Measurements from ENCODE around the gene ZSCAN12.
A peak's percentile ranks its signal among the peaks of the same experiment; 100 is the strongest.
"Not testable (repeated sequence)": the region's sequence is repeated elsewhere in the genome, so short reads cannot be mapped to it uniquely, and the experiment has no call there.

The ZSCAN12 gene

GRCh38 chr6:28393912-28394662 is 5.5 kb downstream of the ZSCAN12 start:
- DNase-seq (ENCODE audit: low spot score) = no peak

- no peak for DNase-seq (ENCODE audit: low spot score)
These were observed 8.9 kb downstream of the ZSCAN12 start for GRCh38 chr6:28390688-28391087.

GRCh38 chr6:28384143-28384533 is 15.4 kb downstream of the ZSCAN12 start:
- no peak for DNase-seq (ENCODE audit: low spot score)

- peak; percentile 28 for DNase-seq (ENCODE audit: low spot score)
These were observed 16.1 kb downstream of the ZSCAN12 start for GRCh38 chr6:28383235-28384142.

GRCh38 chr6:28380381-28380780 is 19.2 kb downstream of the ZSCAN12 start:
- no peak for DNase-seq (ENCODE audit: low spot score)

GRCh38 chr6:28378644-28379043 is 20.9 kb downstream of the ZSCAN12 start:
- no peak for DNase-seq (ENCODE audit: low spot score)

- no peak for DNase-seq (ENCODE audit: low spot score)
These were observed 21.7 kb downstream of the ZSCAN12 start for GRCh38 chr6:28377879-28378278.

GRCh38 chr6:28373925-28374324 is 25.6 kb downstream of the ZSCAN12 start:
- DNase-seq (ENCODE audit: low spot score) = no peak

- no peak for DNase-seq (ENCODE audit: low spot score)
These were observed 27.7 kb downstream of the ZSCAN12 start for GRCh38 chr6:28371706-28372451.

GRCh38 chr6:28371280-28371679 is 28.3 kb downstream of the ZSCAN12 start:
- DNase-seq (ENCODE audit: low spot score) = no peak

- no peak for DNase-seq (ENCODE audit: low spot score)
These were observed 29.1 kb downstream of the ZSCAN12 start for GRCh38 chr6:28370440-28370839.

GRCh38 chr6:28369463-28369862 is 30.1 kb downstream of the ZSCAN12 start:
- DNase-seq (ENCODE audit: low spot score) = no peak

- no peak for DNase-seq (ENCODE audit: low spot score)
These were observed 31.0 kb downstream of the ZSCAN12 start for GRCh38 chr6:28368522-28368921.

GRCh38 chr6:28365590-28365989 is 34.0 kb downstream of the ZSCAN12 start:
- not testable (repeated sequence) for DNase-seq (ENCODE audit: low spot score)

- DNase-seq (ENCODE audit: low spot score) = no peak
These were observed 38.6 kb downstream of the ZSCAN12 start for GRCh38 chr6:28360961-28361360.

GRCh38 chr6:28359562-28359961 is 40.0 kb downstream of the ZSCAN12 start:
- not testable (repeated sequence) for DNase-seq (ENCODE audit: low spot score)

- no peak for DNase-seq (ENCODE audit: low spot score)
These were observed 42.5 kb downstream of the ZSCAN12 start for GRCh38 chr6:28357036-28357435.

- no peak for DNase-seq (ENCODE audit: low spot score)
These were observed 42.9 kb downstream of the ZSCAN12 start for GRCh38 chr6:28356666-28357020.

GRCh38 chr6:28355743-28356665 is 43.5 kb downstream of the ZSCAN12 start:
- DNase-seq (ENCODE audit: low spot score) = peak; percentile 81

- no peak for DNase-seq (ENCODE audit: low spot score)
These were observed 44.6 kb downstream of the ZSCAN12 start for GRCh38 chr6:28354688-28355554.

All from putamen (tissue), 1 donor.